RCC 7860 (cell line): ENCODE data around the gene TUBA1A.
"Not testable (repeated sequence)": the region's sequence is repeated elsewhere in the genome, so short reads cannot be mapped to it uniquely, and the experiment has no call there.

ENCODE experiments used
- DNase-seq: peaks from one replicate; pipeline ENCODE4 v3.0.0-alpha.2; 2015; ENCODE audit warnings: low spot score
- FAIRE-seq: peaks from 2 replicates; lab custom pipeline; 2012; peaks lifted over from hg19 to GRCh38; lab: Jason Lieb, UNC

TUBA1A gene

GRCh38 chr12:49201595-49202295 is 12.9 kb upstream of the TUBA1A start:
- DNase-seq (peak; percentile 66), FAIRE-seq (no peak)

DNA sequence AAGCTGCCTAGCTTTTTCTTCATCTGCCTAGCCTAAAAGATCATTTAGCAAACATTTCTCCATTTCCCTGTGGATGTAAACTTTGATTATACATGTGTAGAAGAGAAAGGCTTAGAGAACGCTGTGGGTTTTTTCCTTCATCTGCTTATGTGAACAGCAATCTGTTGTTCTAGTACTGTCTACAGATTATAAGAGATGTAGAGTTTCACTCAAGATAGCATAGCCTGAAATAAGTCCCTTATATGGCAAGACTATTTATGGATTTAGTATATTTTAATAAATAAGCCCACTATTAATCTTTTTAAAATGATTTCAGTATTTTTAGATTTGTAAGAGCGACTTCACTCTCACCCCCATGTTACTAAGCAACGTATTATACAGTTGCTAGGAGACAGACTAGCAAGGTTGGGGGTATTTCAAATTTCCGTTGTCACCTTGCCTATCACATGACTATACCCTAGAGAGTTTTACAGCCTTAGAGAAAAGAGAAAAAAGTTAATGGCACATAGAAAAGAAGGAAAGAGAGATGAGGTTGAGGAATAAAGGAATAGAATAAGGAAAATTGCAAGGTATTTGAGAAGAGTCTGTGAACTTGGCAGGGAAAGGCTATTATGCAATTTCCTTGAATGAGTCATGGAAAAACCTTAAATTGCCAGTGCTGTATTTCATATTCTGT is 12.2 kb upstream of the TUBA1A start:
- FAIRE-seq (peak; percentile 72), DNase-seq (peak; percentile 53)

DNA sequence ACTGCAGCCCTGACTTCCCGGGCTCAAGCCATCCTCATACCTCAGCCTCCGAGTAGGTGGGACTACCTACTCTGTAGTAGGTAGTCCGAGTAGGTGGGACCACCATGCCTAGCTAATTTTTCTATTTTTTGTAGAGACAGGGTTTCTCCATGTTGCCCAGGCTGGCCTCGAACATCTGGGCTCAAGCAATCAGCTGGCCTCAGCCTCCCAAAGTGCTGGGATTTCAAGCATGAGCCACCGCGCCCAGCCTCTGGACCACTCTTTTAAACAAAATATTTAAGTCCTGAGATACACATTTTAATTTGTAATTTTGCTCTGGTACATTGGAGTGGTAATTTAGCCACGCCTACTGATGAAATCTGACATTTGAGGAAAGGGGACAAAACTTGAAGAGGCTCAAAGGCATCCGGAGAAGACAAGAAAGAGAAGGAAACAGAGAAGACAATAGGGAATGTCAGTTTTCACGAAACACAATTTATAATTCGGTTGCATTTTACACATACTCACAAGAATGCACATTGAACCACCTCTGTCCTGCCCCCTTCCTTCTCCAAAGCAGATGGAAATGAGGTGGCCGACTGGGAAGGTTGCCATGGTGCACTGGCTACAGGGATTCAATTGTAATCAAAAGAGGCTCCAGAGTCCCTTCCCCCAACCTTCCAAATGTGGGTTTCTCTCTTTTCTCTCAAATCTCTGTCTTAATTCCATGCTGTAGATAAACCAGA is 9.7 kb upstream of the TUBA1A start:
- FAIRE-seq = no peak

GRCh38 chr12:49197256-49197655 is 8.4 kb upstream of the TUBA1A start:
- FAIRE-seq (no peak), DNase-seq (no peak)

More for the DNA sequence above, 9.7 kb upstream of the TUBA1A start:
- peak; percentile 34 for DNase-seq

GRCh38 chr12:49195736-49196135 is 6.9 kb upstream of the TUBA1A start:
- no peak for FAIRE-seq
- no peak for DNase-seq

DNA sequence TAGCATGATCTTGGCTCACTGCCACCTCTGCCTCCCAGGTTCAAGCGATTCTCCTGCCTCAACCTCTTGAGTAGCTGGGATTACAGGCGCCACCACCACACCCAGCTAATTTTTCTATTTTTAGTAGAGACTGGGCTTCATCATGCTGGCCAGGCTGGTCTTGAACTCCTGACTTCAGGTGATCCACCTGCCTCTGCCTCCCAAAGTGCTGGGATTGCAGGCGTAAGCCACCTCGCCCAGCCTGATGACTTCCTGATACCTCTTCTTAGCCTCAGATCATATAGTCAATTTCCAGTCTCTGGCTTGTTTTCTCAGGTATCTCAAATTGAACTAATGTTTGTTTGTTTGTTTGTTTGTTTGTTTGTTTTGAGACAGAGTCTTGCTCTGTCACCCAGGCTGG is 4.9 kb upstream of the TUBA1A start:
- FAIRE-seq, DNase-seq: not testable (repeated sequence)

GRCh38 chr12:49191498-49191897 is 2.6 kb upstream of the TUBA1A start:
- DNase-seq, FAIRE-seq: not testable (repeated sequence)

DNA sequence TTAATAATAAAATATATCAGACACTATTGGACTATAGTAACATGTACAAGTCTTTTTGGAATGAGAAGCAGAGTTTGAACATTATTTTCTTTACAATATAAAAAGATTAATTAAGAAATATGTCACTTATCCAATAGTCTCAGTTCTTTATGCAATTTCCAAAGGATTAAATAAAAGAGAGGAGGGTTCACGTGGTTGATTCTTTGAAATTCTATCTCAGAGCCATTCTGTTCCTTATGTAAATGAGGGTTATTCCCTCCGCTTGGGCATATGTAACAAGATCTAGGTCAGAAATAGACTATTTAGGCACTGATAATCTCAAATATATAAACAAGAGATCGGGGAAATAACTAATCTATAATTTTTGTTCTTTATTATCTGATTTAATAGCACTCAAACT is 2.1 kb upstream of the TUBA1A start:
- FAIRE-seq = no peak

GRCh38 chr12:49189731-49190716 is 1.1 kb upstream of the TUBA1A start:
- FAIRE-seq = no peak

More for the DNA sequence above, 2.1 kb upstream of the TUBA1A start:
- DNase-seq = no peak

DNA sequence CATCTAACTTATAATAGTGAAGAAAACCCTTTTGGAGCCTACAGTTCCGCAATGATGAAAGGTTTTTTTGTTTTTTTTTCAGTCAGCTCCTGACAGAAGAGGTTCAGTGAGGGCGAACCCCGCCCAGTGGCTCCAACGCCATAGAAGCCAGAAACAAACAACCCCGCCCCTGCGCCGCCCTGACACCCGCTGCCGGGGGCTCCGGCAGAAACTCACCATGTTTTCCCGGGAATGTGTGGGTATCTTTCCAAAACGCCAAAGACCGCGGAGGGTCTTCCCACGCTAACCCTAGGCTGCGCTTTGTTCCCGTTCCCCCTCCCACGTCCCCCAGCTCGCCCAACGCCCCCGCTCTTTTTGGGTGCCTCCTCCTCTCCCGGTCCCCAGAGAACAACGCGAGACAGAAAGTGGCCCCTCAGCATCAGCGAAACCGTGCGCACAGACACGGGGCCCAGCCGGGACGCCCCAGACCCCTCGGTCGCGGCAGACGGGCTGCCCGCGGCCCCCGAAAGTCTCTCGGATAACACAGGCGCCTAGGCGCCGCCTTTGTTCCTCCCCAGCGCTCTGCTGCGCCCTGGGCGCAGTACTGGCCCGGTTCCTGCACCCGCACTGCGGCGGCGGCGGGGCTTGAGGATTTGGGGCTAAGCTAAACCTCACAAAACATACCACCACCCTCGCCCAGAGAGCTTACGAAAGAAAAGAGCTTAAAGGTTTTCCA is 522 bp downstream of the TUBA1A start:
- no peak for DNase-seq
- no peak for FAIRE-seq

More at GRCh38 chr12:49189731-49190716, 1.1 kb upstream of the TUBA1A start:
- DNase-seq = no peak

DNA sequence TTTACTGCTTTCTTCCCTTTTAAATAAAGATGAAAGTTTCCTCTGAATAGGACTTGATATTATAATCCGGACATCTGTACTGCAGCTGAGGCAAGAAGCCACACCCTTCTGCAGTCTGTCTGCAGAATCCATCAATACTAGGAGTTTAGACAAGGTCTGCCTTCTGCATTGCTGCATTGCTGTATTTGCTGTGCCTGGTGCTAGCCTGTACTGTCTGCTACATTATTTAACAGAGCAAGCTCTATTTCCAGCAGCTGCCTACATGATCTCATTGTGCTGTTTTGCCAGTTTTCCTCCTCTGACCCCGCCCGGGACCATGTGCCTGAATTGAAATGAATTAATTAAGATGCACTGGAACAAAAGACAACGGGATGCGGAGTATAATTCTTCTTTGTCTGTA is 1.7 kb downstream of the TUBA1A start:
- DNase-seq = no peak
- FAIRE-seq = no peak

GRCh38 chr12:49186307-49186706 is 2.6 kb downstream of the TUBA1A start:
- not testable (repeated sequence) for FAIRE-seq, DNase-seq

GRCh38 chr12:49184697-49185096 is 4.2 kb downstream of the TUBA1A start:
- FAIRE-seq, DNase-seq: not testable (repeated sequence)

DNA sequence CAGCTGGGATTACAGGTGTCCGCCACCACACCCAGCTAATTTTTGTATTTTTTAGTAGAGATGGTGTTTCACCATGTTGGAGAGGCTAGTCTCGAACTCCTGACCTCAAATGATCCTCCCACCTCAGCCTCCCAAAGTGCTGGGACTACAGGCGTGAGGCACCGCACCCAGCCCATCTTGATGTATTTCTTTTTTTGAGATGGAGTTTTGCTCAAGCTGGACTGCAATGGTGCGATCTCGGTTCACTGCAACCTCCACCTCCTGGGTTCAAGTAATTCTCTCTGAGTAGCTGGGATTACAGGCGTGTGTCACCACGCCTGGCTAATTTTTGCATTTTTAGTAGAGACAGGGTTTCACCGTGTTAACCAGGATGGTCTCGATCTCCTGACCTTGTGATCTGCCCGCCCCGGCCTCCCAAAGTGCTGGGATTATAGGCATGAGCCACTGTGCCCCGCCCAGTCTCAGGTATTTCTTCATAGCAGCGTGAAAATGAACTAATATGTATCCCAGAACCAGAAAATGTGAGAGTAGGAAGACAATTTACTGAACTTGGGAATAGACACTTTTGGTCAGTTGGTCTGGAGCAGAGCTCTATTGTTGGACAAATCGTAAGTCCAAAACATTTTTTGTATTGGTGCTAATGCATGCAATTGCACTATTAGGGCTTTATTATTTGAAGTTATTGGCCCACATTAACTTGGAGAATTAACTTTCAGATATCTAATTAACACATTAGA is 5.5 kb downstream of the TUBA1A start:
- not testable (repeated sequence) for DNase-seq, FAIRE-seq

GRCh38 chr12:49174218-49174617 is 14.7 kb downstream of the TUBA1A start:
- no peak for DNase-seq
- no peak for FAIRE-seq

GRCh38 chr12:49170924-49171323 is 18.0 kb downstream of the TUBA1A start:
- DNase-seq = no peak
- no peak for FAIRE-seq

DNA sequence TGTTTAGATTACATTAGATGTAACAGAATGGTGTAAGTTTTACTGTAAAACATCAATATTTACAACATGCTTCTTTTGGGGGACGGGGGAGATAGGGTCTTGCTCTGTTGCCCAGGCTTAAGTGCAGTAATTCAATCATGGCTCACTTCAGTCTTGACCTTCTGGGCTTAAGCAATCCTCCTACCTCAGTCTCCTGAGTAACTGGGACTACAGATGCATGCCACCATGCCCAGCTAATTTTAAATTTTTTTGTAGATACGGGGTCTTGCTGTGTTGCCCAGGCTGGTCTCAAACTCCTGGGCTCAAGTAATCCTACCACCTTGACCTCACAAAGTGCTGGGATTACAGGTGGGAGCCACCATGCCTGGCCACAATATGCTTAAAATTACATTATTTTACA is 23.8 kb downstream of the TUBA1A start:
- FAIRE-seq (no peak), DNase-seq (no peak)

GRCh38 chr12:49161901-49162300 is 27.0 kb downstream of the TUBA1A start:
- FAIRE-seq, DNase-seq: not testable (repeated sequence)
